OCI-LY7 (cell line): ENCODE measurements around the gene MYRFL. TPM values are rescaled to one million over a fixed set of nuclear protein-coding genes. Genes with fewer than 3 reads are reported as not detected.

Experiments used
- Bru-seq: library from RNA; stranded (reverse); fragments of 400-500 nt; gene quantifications from one replicate; lab custom pipeline; 2021; lab: Mats Ljungman, UMichigan
- BruChase-seq, 2 experiments: library from RNA; stranded (reverse); fragments of 400-500 nt; gene quantifications; one replicate each; lab custom pipeline; 2021; lab: Mats Ljungman, UMichigan
- BruUV-seq: library from RNA; stranded (reverse); fragments of 400-500 nt; replicated peaks from 2 replicates; lab custom pipeline; 2021; lab: Mats Ljungman, UMichigan
- CTCF ChIA-PET: fragments of 300-600 bp; sonication (Branson Sonifier 250); formaldehyde crosslinking; loops from one replicate; lab custom pipeline; 2022; ENCODE audit warnings: antibody characterized with exemption; ENCODE audit not compliant: unreplicated experiment; lab: Charles Lee
- POLR2A ChIA-PET: fragments of 300-600 bp; sonication (Branson Sonifier 250); formaldehyde crosslinking; loops from one replicate; lab custom pipeline; 2022; ENCODE audit warnings: antibody characterized with exemption; lab: Charles Lee
- DNase-seq: peaks from one replicate; pipeline ENCODE4 v3.0.0-alpha.2; 2015; ENCODE audit warnings: low spot score
- H2AFZ ChIP-seq: fragments of 200-600 bp; sonication (generic), shearing (Covaris generic); 2 replicates; pipeline ENCODE4 v1.6.1; 2014; ENCODE audit warnings: mild to moderate bottlenecking, antibody characterized with exemption, low read length, moderate library complexity
- H3K27ac ChIP-seq: fragments of 200-600 bp; sonication (generic); 2 replicates; pipeline ENCODE4 v1.5.1; 2014; ENCODE audit warnings: mixed run types, low read depth, mild to moderate bottlenecking, moderate library complexity, low read length, inconsistent platforms; ENCODE audit not compliant: poor library complexity, severe bottlenecking
- H3K36me3 ChIP-seq: fragments of 200-600 bp; sonication (generic); 2 replicates; pipeline ENCODE4 v1.6.1; 2014; ENCODE audit warnings: mild to moderate bottlenecking, antibody characterized with exemption, low read length, moderate library complexity, mixed read lengths; ENCODE audit not compliant: insufficient read depth
- H3K4me1 ChIP-seq: fragments of 200-600 bp; sonication (generic); 2 replicates; pipeline ENCODE4 v1.5.1; 2014; ENCODE audit warnings: mild to moderate bottlenecking, low read length; ENCODE audit not compliant: insufficient read depth, poor library complexity, severe bottlenecking
- H3K4me2 ChIP-seq: fragments of 200-600 bp; sonication (generic); 2 replicates; pipeline ENCODE4 v1.6.1; 2014; ENCODE audit warnings: mild to moderate bottlenecking, low read length
- H3K4me3 ChIP-seq: fragments of 200-600 bp; sonication (generic); 2 replicates; pipeline ENCODE4 v1.5.1; 2014; ENCODE audit warnings: mild to moderate bottlenecking, low read depth, low read length; ENCODE audit not compliant: poor library complexity, severe bottlenecking
- H3K79me2 ChIP-seq: fragments of 200-600 bp; sonication (generic); 2 replicates; pipeline ENCODE4 v1.6.1; 2016; ENCODE audit warnings: low read depth, mild to moderate bottlenecking, low read length, moderate library complexity, mixed read lengths; ENCODE audit not compliant: insufficient read depth
- H3K9me2 ChIP-seq: fragments of 200-600 bp; sonication (generic); 2 replicates; pipeline ENCODE4 v1.6.1; 2016; ENCODE audit warnings: mild to moderate bottlenecking, low read length, mixed read lengths; ENCODE audit not compliant: insufficient read depth
- H3K9me3 ChIP-seq: fragments of 200-600 bp; sonication (generic); 2 replicates; pipeline ENCODE4 v1.6.1; 2014; ENCODE audit warnings: mild to moderate bottlenecking, mixed run types, low read length, mixed read lengths
- H4K20me1 ChIP-seq: fragments of 200-600 bp; sonication (generic); 2 replicates; pipeline ENCODE4 v1.6.1; 2014; ENCODE audit warnings: mild to moderate bottlenecking, antibody characterized with exemption, low read length, moderate library complexity, mixed read lengths; ENCODE audit not compliant: insufficient read depth
- CTCF ChIP-seq: fragments of 200-600 bp; sonication (generic); conservative IDR thresholded peaks from 2 replicates; pipeline ENCODE4 v1.5.1; 2014; ENCODE audit warnings: mild to moderate bottlenecking, antibody characterized with exemption, low read length, moderate library complexity, mixed read lengths
- EZH2phosphoT487 ChIP-seq: fragments of 200-600 bp; sonication (generic); IDR thresholded peaks from 2 replicates; pipeline ENCODE4 v1.6.1; 2018; ENCODE audit warnings: low read depth, borderline replicate concordance, mild to moderate bottlenecking, mixed run types, antibody characterized with exemption, low read length, moderate library complexity, mixed read lengths
- intact Hi-C: fragments of 100-400 bp; cut with micrococcal nuclease; formaldehyde crosslinking; loops from one replicate; pipeline ENCODE4 v1.10.0; 2022; ENCODE audit not compliant: unreplicated experiment
- long read RNA-seq: library from polyadenylated mRNA; stranded (forward); transcript quantifications from one replicate; pipeline ENCODE4 v2.0.0, GENCODE V29; 2022
- total RNA-seq, 2 experiments: library from RNA; depleted of rRNA in 1 of 2; stranded (reverse); fragments of >200 nt in 1 of 2; shearing (Covaris generic) in 1 of 2; gene quantifications; 2 replicates each; pipeline ENCODE4 v1.2.3, GENCODE V29; 2014 to 2022

MYRFL gene
- total RNA-seq (2014; rRNA removed; shearing (Covaris generic)) = 0.23 and 0.41 TPM in 2 replicates
- not detected in 2 replicates for total RNA-seq (2022)
- Bru-seq, nascent RNA = percentile 31 among the genes with signal in this experiment
- percentile 38 among the genes with signal in this experiment for BruChase-seq, experiment 1, labeled RNA remaining after a 6-hour chase
- percentile 46 among the genes with signal in this experiment for BruChase-seq, experiment 2, labeled RNA remaining after a 2-hour chase
- long read RNA-seq = 0 reads

- Histone ChIP-seq H3K9me3 (no peaks in the 10 kb centered on the region), H4K20me1 (no peaks in the 10 kb centered on the region), H3K4me1 (no peaks in the 10 kb centered on the region), H2AFZ (no peak within 1 kb of the TSS), H3K4me3 (no peak within 1 kb of the TSS), H3K9me2 (no peaks in the 10 kb centered on the region), H3K4me2 (no peak within 1 kb of the TSS), H3K79me2 (no peaks in the 10 kb centered on the region), H3K36me3 (no peaks in the 10 kb centered on the region), H3K27ac (no peak within 1 kb of the TSS)
- ChIA-PET CTCF (no interaction called here), POLR2A (no interaction called here)
- intact Hi-C loops = no loop called here
- TF ChIP-seq CTCF = no peak
- TF ChIP-seq EZH2phosphoT487 = no peak
- no TSS peak for BruUV-seq
- no peak for DNase-seq
These were observed at the start of gene MYRFL for GRCh38 chr12:69824966-69825560. MYRFL (plus strand) TSS chr12:69825227; CDS start chr12:69825518, 291 bp downstream.

- Histone ChIP-seq H2AFZ (no peak overlapping the region), H3K9me3 (no peaks in the 10 kb centered on the region), H3K4me2 (no peak overlapping the region), H3K9me2 (no peaks in the 10 kb centered on the region), H3K36me3 (peaks cover 16% of the 10 kb centered on the region), H4K20me1 (no peaks in the 10 kb centered on the region), H3K4me1 (no peaks in the 10 kb centered on the region), H3K27ac (no peak overlapping the region), H3K4me3 (no peak overlapping the region), H3K79me2 (no peaks in the 10 kb centered on the region; the same call in 1 of the 2 replicates)
- DNase-seq = no peak
- POLR2A ChIA-PET = interaction anchor here (2.2 kb wide), 1 partner anchor 14 kb away, joined by 7 read pairs; no protein-coding TSS in a partner anchor
- CTCF ChIA-PET = no interaction called here
- TF ChIP-seq EZH2phosphoT487 (no peak), CTCF (peak; percentile 41; the same call in 1 of the 2 replicates)
- no TSS peak for BruUV-seq
- intact Hi-C loops = no loop called here
These were observed 45.1 kb upstream of the MYRFL start for GRCh38 chr12:69779928-69780327.

- POLR2A ChIA-PET = interaction anchor here (0.5 to 1.3 kb wide), 3 partner anchors 33 to 718 kb away, joined by 3 to 5 read pairs (median 4); no protein-coding TSS in a partner anchor
- H3K36me3 ChIP-seq = peaks cover 38% of the 10 kb centered on the region
- H2AFZ ChIP-seq = no peak overlapping the region
- H3K27ac ChIP-seq = no peak overlapping the region
- intact Hi-C loops = no loop called here
- BruUV-seq = no TSS peak
- H3K9me3 ChIP-seq = no peaks in the 10 kb centered on the region
- TF ChIP-seq CTCF = no peak
- no peak for TF ChIP-seq EZH2phosphoT487
- no peaks in the 10 kb centered on the region for H3K9me2 ChIP-seq
- no peak for DNase-seq
- H3K79me2 ChIP-seq = no peaks in the 10 kb centered on the region; the same call in 1 of the 2 replicates
- CTCF ChIA-PET = no interaction called here
- H3K4me2 ChIP-seq = no peak overlapping the region
- H3K4me1 ChIP-seq = no peaks in the 10 kb centered on the region
- no peak overlapping the region for H3K4me3 ChIP-seq
- no peaks in the 10 kb centered on the region for H4K20me1 ChIP-seq
These were observed 41.7 kb upstream of the MYRFL start for GRCh38 chr12:69783365-69783764.
